ENCODE results near the gene UBTD1. TPM values are rescaled to one million over a fixed set of nuclear protein-coding genes. Genes with fewer than 3 reads are reported as not detected.
"Not testable (repeated sequence)": the region's sequence is repeated elsewhere in the genome, so short reads cannot be mapped to it uniquely, and the experiment has no call there.

The UBTD1 gene
- total RNA-seq, 1 donor from 2014 or later: 45.1 TPM

- DNase-seq (ENCODE audit: low read depth in 2 of 2): no peak
Observed at GRCh38 chr10:97514344-97514743, 15.6 kb downstream of the UBTD1 start.

- DNase-seq (ENCODE audit: low read depth in 2 of 2): no peak
Observed at GRCh38 chr10:97515271-97515978, 16.7 kb downstream of the UBTD1 start.

- DNase-seq (ENCODE audit: low read depth in 2 of 2): no peak
Observed at GRCh38 chr10:97517096-97517750, 18.5 kb downstream of the UBTD1 start.

- peak in 1 of 2 donors; percentile 69 for DNase-seq (ENCODE audit: low read depth in 2 of 2)
Observed at GRCh38 chr10:97517778-97518300, 19.1 kb downstream of the UBTD1 start.

GRCh38 chr10:97518301-97519043, 19.7 kb downstream of the UBTD1 start:
- peak; percentile 29 to 77 for DNase-seq (ENCODE audit: low read depth in 2 of 2)

GRCh38 chr10:97519342-97519741, 20.6 kb downstream of the UBTD1 start:
- no peak for DNase-seq (ENCODE audit: low read depth in 2 of 2)

- DNase-seq (ENCODE audit: low read depth in 2 of 2): no peak
Observed at GRCh38 chr10:97520520-97520919, 21.8 kb downstream of the UBTD1 start.

- DNase-seq (ENCODE audit: low read depth in 2 of 2): no peak
Observed at GRCh38 chr10:97520978-97521761, 22.4 kb downstream of the UBTD1 start.

GRCh38 chr10:97522071-97522470, 23.3 kb downstream of the UBTD1 start:
- DNase-seq (ENCODE audit: low read depth in 2 of 2): no peak

GRCh38 chr10:97522937-97523336, 24.2 kb downstream of the UBTD1 start:
- no peak for DNase-seq (ENCODE audit: low read depth in 2 of 2)

- DNase-seq (ENCODE audit: low read depth in 2 of 2): no peak
Observed at GRCh38 chr10:97525086-97525485, 26.4 kb downstream of the UBTD1 start.

- no peak for DNase-seq (ENCODE audit: low read depth in 2 of 2)
Observed at GRCh38 chr10:97525683-97526110, 27.0 kb downstream of the UBTD1 start.

GRCh38 chr10:97528876-97529275, 30.2 kb downstream of the UBTD1 start:
- not testable (repeated sequence) for DNase-seq (ENCODE audit: low read depth in 2 of 2)

- DNase-seq (ENCODE audit: low read depth in 2 of 2): no peak
Observed at GRCh38 chr10:97529685-97530465, 31.2 kb downstream of the UBTD1 start.

GRCh38 chr10:97531401-97531986, 32.8 kb downstream of the UBTD1 start:
- no peak for DNase-seq (ENCODE audit: low read depth in 2 of 2)

- no peak for DNase-seq (ENCODE audit: low read depth in 2 of 2)
Observed at GRCh38 chr10:97532935-97533671, 34.4 kb downstream of the UBTD1 start.

GRCh38 chr10:97533888-97534287, 35.2 kb downstream of the UBTD1 start:
- no peak for DNase-seq (ENCODE audit: low read depth in 2 of 2)

GRCh38 chr10:97534746-97535367, 36.1 kb downstream of the UBTD1 start:
- peak in 1 of 2 donors; percentile 75 for DNase-seq (ENCODE audit: low read depth in 2 of 2)
